Smooth muscle cell of the coronary artery (primary cell): ENCODE data around the gene TTLL13. TPM values are rescaled to one million over a fixed set of nuclear protein-coding genes. Genes with fewer than 3 reads are reported as not detected.

ENCODE experiments used
- total RNA-seq: library from RNA; depleted of rRNA; stranded (reverse); fragments of >200 nt; gene quantifications from 2 replicates; pipeline ENCODE4 v1.2.3, GENCODE V29; 2014; ENCODE audit warnings: low replicate concordance

TTLL13 gene, protein sequence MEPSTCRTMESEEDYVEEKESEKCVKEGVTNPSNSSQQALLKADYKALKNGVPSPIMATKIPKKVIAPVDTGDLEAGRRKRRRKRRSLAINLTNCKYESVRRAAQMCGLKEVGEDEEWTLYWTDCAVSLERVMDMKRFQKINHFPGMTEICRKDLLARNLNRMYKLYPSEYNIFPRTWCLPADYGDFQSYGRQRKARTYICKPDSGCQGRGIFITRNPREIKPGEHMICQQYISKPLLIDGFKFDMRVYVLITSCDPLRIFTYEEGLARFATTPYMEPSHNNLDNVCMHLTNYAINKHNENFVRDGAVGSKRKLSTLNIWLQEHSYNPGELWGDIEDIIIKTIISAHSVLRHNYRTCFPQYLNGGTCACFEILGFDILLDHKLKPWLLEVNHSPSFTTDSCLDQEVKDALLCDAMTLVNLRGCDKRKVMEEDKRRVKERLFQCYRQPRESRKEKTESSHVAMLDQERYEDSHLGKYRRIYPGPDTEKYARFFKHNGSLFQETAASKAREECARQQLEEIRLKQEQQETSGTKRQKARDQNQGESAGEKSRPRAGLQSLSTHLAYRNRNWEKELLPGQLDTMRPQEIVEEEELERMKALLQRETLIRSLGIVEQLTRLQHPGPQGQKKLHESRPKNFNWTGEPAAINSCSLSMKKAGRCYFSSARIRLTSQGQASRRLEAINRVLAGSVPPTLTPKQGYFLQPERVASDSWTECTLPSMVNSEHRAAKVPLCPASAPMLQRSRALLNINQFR
- total RNA-seq: 0.12 TPM in 1 of 2 replicates, not detected in the other

DNA sequence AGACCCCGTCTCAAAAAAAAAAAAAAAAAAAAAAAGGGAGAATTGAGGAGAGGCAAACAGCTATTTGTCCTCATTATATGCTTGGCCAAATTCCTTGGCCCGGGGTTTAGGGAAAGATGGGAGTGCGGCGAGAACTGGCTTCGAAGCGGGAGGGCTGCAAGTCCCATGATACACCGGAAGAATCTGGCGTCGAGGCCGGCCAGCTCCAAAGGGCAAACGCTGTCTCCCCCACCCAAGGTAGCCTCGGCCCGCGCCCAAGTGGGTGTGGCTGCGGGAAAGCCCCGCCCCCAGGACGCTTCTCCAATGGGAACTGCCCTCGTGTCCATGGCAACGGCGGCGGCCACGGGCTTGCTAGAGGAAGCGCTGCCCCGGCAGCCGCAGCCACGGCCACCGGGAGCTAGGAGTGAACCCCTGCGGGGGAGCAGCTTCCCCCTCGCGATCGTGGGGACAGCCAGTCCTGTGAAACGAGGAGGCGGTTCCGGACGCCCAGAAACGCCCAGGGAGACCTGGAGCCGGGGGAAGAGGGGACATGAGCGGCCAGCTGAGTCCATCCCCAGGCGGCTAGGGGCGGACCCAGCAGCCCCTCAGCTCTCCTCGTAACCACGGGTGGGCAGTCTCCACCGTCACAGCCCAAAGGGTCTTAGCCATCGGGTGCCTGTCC, at the start of gene TTLL13:
TTLL13 (plus strand) TSS at position 354 of the 661 bp plus-strand sequence. CDS start 1,075 bp downstream, outside the sequence.

DNA sequence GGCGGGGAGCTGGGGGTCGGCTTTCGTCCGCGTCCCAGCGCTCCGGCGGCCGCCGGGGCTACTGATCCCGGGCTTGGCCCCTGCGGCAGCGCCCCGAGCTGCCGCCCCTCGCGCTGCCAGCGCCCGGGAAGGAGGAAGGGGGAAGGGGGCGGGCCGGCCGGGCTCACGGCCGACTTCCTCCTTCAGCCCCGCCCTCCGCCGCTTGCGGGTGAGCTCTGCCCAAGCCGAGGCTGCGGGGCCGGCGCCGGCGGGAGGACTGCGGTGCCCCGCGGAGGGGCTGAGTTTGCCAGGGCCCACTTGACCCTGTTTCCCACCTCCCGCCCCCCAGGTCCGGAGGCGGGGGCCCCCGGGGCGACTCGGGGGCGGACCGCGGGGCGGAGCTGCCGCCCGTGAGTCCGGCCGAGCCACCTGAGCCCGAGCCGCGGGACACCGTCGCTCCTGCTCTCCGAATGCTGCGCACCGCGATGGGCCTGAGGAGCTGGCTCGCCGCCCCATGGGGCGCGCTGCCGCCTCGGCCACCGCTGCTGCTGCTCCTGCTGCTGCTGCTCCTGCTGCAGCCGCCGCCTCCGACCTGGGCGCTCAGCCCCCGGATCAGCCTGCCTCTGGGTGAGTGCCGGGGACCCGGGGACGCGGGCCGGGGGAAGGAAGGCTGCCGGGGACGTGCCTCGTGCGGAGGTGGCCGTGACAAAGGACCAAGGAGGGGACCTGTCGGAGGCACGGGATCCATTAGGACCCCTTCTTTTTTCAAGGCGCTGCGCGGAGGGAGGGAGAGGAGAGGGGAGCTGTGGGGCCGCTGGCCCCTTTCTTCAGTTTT, 48.0 kb upstream of the TTLL13 start, which contains the start of gene SEMA4B:
SEMA4B (plus strand) TSS at position 201 of the 814 bp plus-strand sequence; CDS start at position 450, 249 bp downstream.

DNA sequence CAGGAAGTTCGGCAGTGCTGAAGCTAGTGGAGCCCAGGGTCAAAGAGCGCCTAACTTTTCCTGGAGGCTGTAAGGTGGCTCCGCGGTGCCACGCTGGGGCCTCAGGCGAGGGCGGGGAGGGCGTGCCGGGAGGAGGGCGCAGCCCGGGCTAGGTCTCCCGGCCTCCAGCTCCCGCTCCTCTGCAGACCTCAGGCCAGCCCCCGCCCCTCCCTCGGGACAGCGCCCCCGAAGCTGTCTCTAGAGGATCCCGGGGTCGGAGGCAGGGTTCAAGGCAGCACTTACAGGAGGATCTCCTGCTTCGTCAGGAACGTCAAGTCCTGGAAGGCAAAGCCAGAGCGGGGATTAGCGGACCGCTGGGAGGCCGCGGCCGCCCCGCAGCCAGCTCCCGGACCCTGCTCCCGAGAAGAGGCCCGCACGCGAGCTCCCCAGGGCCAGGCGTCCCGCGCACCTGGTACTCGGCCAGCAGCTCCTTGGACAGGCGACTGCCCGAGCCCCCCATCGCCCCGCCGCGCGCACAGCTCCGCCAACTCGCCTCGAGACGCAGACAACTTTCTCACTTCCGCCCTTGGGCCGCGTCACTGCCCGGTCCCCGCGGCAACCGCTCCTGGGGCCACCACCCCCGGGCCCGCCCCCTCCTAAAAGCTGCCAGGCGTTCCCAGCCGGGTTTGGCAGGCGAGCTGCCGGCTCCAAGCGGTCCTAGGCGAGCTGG, 15.8 kb upstream of the TTLL13 start, which contains the start of gene CIB1:
CIB1 (minus strand) TSS at position 555 of the 709 bp plus-strand sequence; CDS start at position 499, 56 bp downstream.

DNA sequence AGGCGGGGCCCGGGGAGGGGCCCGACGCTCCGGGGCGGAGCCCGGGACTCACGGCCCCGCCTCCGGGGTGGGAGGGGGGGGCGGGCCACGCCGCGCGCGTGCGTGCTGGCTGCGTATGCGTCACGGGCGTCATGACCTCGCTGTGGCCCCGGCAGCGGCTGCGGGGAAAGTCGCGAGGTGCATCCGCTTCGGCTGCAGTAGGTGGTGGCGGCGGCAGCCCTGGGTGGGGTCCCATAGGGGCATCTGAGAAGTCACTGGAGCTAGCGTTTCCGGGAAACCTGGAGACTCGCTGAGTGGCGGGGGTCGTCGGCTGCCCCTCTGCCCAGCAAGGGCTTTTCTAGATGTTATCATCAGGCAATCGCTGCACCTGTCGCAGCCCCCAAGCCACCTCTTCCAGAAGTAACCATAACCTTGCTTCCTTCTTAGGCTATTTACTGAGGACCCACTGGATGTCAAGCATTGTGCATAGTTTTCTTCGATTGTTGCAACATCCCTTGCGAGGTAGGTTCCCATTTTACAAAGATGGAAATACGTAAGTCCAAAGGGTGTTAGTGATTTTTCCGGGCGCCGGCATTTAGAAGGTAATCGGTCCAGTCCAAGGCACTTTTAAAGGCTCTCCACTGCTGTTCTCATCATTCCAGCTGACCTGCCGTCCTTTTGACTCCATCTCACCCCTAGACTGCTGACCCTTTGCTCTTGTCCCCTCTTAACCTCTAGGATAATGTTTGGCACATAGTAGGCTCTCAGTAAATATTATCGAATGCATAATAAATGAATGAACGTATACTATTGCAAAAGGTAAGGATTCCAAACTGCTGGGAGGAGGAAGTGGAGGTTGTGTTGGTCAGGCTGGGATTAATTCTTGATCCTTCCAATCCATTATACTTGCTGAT, 15.0 kb upstream of the TTLL13 start, which contains the start of gene GDPGP1:
GDPGP1 (plus strand) TSS at position 114 of the 893 bp plus-strand sequence. CDS start 6,700 bp downstream, outside the sequence.

DNA sequence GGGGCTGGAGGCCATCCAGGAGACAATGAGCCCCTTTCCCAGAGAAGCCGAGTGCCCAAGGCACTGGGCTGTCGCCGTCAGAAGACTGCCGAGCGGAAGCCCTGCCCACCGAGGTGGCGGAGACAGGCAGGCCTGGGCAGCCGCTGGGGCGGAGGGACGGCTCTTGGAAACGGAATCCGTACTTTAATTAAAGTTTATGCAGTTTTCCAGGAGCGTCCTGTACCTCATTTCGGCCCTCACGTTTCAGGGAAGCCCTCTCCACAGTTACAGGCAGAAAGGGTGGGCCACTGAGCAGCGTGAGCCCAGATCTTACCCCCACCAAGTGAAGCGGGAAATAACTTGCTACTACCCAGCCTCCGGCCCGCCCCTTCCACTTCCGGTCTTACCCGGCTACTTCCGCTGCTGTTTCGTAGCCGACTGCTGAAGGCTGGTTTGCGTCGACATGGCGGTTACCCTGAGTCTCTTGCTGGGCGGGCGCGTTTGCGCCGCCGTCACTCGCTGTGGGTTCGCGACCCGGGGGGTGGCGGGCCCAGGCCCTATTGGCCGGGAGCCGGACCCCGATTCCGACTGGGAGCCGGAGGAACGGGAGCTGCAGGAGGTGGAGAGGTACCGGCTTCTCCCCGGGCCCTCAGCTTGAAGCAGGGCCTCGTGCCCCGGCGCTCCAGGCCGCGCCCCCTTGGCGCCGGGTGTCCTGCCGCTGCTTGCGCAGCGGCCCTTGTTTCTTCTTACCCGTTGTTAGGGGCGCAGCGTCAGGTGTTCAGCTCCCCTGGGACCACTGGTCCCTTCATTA, 16.1 kb downstream of the TTLL13 start, which contains the start of gene NGRN:
NGRN (plus strand) TSS at position 402 of the 790 bp plus-strand sequence; CDS start at position 443, 41 bp downstream.

Other genes starting within 250 kb of the TTLL13 start
- 5.5 and 7.1 TPM in 2 replicates for gene ZNF710, start 248.2 kb upstream of the TTLL13 start, total RNA-seq
- gene IDH2, start 147.1 kb upstream of the TTLL13 start, total RNA-seq: 33.7 and 140 TPM in 2 replicates
- 15.6 and 25.9 TPM in 2 replicates for gene SEMA4B, start 48.2 kb upstream of the TTLL13 start, total RNA-seq
- 31.0 and 74.5 TPM in 2 replicates for gene CIB1, start 15.6 kb upstream of the TTLL13 start, total RNA-seq
- 4.4 and 6.2 TPM in 2 replicates for gene GDPGP1, start 15.3 kb upstream of the TTLL13 start, total RNA-seq
- 34.0 and 69.7 TPM in 2 replicates for gene NGRN, start 16.1 kb downstream of the TTLL13 start, total RNA-seq
- gene ZNF774, start 102.7 kb downstream of the TTLL13 start, total RNA-seq: 1.1 and 1.7 TPM in 2 replicates
- 119 and 177 TPM in 2 replicates for gene IQGAP1, start 138.7 kb downstream of the TTLL13 start, total RNA-seq